ENCODE data around the gene VEGFB.

DNA sequence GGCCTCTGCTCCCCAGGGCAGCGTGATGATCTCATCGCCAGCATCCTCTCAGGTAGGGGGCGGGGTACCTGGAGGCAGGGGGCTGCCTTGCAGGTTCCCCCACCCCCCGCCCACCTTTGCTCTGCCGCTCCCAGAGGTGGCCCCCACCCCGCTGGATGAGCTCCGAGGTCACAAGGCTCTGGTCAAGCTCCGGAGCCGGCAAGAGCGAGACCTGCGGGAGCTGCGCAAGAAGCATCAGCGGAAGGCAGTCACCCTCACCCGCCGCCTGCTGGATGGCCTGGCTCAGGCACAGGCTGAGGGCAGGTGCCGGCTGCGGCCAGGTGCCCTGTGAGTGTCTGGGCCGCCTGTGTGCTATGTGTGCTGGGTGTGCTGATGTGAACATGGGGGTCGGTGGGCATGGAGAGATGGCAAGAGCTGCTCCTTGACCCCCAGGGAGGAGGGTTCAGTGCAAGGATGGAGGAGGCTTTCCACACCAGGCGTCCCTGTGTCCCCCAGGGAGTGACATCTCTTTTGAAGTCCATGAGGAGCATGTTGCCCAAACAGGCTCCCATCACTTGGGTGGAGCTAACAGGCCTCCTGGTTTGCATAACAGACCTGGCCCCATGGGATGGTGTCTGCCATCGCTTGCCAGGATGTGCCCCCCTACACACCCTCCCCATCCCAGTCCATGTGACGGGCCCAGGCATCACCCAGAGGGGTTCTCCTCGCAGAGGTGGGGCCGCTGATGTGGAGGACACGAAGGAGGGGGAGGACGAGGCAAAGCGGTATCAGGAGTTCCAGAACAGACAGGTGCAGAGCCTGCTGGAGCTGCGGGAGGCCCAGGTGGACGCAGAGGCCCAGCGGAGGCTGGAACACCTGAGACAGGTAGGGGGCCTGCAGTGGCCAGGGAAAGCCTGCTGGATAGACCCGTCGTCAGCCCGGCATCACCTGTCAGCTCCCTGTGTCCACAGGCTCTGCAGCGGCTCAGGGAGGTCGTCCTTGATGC, 31.1 kb downstream of the VEGFB start:
- TF ChIP-seq CTCF (IDR thresholded peaks at IDR 0.05) (no peak), RAD21 (conservative IDR thresholded peaks at IDR 0.05 in 1 of 2, IDR thresholded peaks at IDR 0.05 in 1 of 2) (no peak), EP300 (IDR thresholded peaks at IDR 0.05) (no peak), MAFK (IDR thresholded peaks at IDR 0.05; ENCODE audit: partially characterized antibody) (no peak), JUNB (IDR thresholded peaks at IDR 0.05) (no peak), MAX (IDR thresholded peaks at IDR 0.05) (no peak), MYC (IDR thresholded peaks at IDR 0.05; ENCODE audit: borderline replicate concordance, low read length) (no peak), ESRRA (IDR thresholded peaks at IDR 0.05; ENCODE audit: borderline replicate concordance, low read length) (no peak), CEBPB (IDR thresholded peaks at IDR 0.05) (no peak), CHD4 (IDR thresholded peaks at IDR 0.05; ENCODE audit: borderline replicate concordance) (no peak), HOXA7 (CRISPR knock-in tag; IDR thresholded peaks at IDR 0.05) (no peak), NFE2L2 (conservative IDR thresholded peaks at IDR 0.05; ENCODE audit: low read length) (no peak)
- TF ChIP-seq, protein P1, sequence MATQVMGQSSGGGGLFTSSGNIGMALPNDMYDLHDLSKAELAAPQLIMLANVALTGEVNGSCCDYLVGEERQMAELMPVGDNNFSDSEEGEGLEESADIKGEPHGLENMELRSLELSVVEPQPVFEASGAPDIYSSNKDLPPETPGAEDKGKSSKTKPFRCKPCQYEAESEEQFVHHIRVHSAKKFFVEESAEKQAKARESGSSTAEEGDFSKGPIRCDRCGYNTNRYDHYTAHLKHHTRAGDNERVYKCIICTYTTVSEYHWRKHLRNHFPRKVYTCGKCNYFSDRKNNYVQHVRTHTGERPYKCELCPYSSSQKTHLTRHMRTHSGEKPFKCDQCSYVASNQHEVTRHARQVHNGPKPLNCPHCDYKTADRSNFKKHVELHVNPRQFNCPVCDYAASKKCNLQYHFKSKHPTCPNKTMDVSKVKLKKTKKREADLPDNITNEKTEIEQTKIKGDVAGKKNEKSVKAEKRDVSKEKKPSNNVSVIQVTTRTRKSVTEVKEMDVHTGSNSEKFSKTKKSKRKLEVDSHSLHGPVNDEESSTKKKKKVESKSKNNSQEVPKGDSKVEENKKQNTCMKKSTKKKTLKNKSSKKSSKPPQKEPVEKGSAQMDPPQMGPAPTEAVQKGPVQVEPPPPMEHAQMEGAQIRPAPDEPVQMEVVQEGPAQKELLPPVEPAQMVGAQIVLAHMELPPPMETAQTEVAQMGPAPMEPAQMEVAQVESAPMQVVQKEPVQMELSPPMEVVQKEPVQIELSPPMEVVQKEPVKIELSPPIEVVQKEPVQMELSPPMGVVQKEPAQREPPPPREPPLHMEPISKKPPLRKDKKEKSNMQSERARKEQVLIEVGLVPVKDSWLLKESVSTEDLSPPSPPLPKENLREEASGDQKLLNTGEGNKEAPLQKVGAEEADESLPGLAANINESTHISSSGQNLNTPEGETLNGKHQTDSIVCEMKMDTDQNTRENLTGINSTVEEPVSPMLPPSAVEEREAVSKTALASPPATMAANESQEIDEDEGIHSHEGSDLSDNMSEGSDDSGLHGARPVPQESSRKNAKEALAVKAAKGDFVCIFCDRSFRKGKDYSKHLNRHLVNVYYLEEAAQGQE (IDR thresholded peaks at IDR 0.05): no peak

All from A549 (cell line).